C4-2B (cell line): ENCODE measurements around the gene UTP3.

Experiments
- CTCF ChIP-seq: fragments of 450-650 bp; conservative IDR thresholded peaks from 2 replicates; pipeline ENCODE4 v1.5.1; 2017; ENCODE audit warnings: mild to moderate bottlenecking
- ZFX ChIP-seq: fragments of 450-650 bp; IDR thresholded peaks from 2 replicates; pipeline ENCODE4 v1.6.1; 2017

- no peak for TF ChIP-seq CTCF
- no peak for TF ChIP-seq ZFX
Measured at GRCh38 chr4:70737409-70737808, 49.1 kb downstream of the UTP3 start.
